Measurements from ENCODE around the gene ZNF584.

- TF ChIP-seq, protein P1, sequence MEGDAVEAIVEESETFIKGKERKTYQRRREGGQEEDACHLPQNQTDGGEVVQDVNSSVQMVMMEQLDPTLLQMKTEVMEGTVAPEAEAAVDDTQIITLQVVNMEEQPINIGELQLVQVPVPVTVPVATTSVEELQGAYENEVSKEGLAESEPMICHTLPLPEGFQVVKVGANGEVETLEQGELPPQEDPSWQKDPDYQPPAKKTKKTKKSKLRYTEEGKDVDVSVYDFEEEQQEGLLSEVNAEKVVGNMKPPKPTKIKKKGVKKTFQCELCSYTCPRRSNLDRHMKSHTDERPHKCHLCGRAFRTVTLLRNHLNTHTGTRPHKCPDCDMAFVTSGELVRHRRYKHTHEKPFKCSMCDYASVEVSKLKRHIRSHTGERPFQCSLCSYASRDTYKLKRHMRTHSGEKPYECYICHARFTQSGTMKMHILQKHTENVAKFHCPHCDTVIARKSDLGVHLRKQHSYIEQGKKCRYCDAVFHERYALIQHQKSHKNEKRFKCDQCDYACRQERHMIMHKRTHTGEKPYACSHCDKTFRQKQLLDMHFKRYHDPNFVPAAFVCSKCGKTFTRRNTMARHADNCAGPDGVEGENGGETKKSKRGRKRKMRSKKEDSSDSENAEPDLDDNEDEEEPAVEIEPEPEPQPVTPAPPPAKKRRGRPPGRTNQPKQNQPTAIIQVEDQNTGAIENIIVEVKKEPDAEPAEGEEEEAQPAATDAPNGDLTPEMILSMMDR (IDR thresholded peaks at IDR 0.05; ENCODE audit: low read depth, low read length, poor library complexity, severe bottlenecking): no peak
- TF ChIP-seq EZH2phosphoT487 (IDR thresholded peaks at IDR 0.05; ENCODE audit: borderline replicate concordance, low read length): no peak
Measured at GRCh38 chr19:58417071-58417470, 8.6 kb downstream of the ZNF584 start.
